Measurements from ENCODE around the gene SLC6A6. TPM values are rescaled to one million over a fixed set of nuclear protein-coding genes. Genes with fewer than 3 reads are reported as not detected.

The SLC6A6 gene
- total RNA-seq, 2 experiments from 2014 or later, result 27.8 to 31.2 TPM

GRCh38 chr3:14503033-14503705 is 100.8 kb downstream of the SLC6A6 start:
- Mint-ChIP-seq H3K36me3 (ENCODE audit: low read depth) (no peaks in the 10 kb centered on the region), H3K4me3 (no peak overlapping the region), H3K27me3 (no peaks in the 10 kb centered on the region), H3K4me1 (ENCODE audit: low read depth) (peaks cover under 1% of the 10 kb centered on the region), H3K27ac (no peak overlapping the region), H3K9me3 (peaks cover 11% of the 10 kb centered on the region)
- DNase-seq (no peak), ATAC-seq (ENCODE audit: poor library complexity) (no peak)
- Histone ChIP-seq H3K27me3 (ENCODE audit: control insufficient read depth in 1 of 2, insufficient read depth in 2 of 2, low read length in 2 of 2) (no peaks in the 10 kb centered on the region), H3K4me1 (ENCODE audit: insufficient read depth, low read length) (no peaks in the 10 kb centered on the region), H3K9me3 (ENCODE audit: control insufficient read depth in 1 of 2, insufficient read depth in 1 of 2, low read length in 2 of 2) (peaks cover 11 to 14% of the 10 kb centered on the region in 2 experiments), H3K36me3 (ENCODE audit: insufficient read depth, low read length) (no peaks in the 10 kb centered on the region), H3K4me3 (ENCODE audit: low read length) (no peak overlapping the region), H3K27ac (ENCODE audit: low read depth in 1 of 2, low read length in 2 of 2) (no peak overlapping the region)
- CTCF ChIA-PET, result no interaction called here
- TF ChIP-seq CTCF (IDR thresholded peaks at IDR 0.05), result no peak
- POLR2A ChIA-PET, result no interaction called here
- intact Hi-C loops (cut with DNase I, micrococcal nuclease), result no loop called here

GRCh38 chr3:14503706-14504065 is 101.3 kb downstream of the SLC6A6 start:
- ChIA-PET POLR2A (no interaction called here), CTCF (no interaction called here)
- H3K27me3 Mint-ChIP-seq, result no peaks in the 10 kb centered on the region
- H3K4me3 ChIP-seq (ENCODE audit: low read length), result no peak overlapping the region
- peaks cover 11% of the 10 kb centered on the region for H3K9me3 Mint-ChIP-seq
- H3K27me3 ChIP-seq (ENCODE audit: control insufficient read depth in 1 of 2, insufficient read depth in 2 of 2, low read length in 2 of 2), result no peaks in the 10 kb centered on the region
- peaks cover 11 to 14% of the 10 kb centered on the region in 2 experiments for H3K9me3 ChIP-seq (ENCODE audit: control insufficient read depth in 1 of 2, insufficient read depth in 1 of 2, low read length in 2 of 2)
- ATAC-seq (ENCODE audit: poor library complexity), result no peak
- TF ChIP-seq CTCF (IDR thresholded peaks at IDR 0.05), result no peak
- H3K36me3 ChIP-seq (ENCODE audit: insufficient read depth, low read length), result no peaks in the 10 kb centered on the region
- no peak overlapping the region for H3K4me3 Mint-ChIP-seq
- H3K4me1 ChIP-seq (ENCODE audit: insufficient read depth, low read length), result peaks cover under 1% of the 10 kb centered on the region
- no peak overlapping the region for H3K27ac Mint-ChIP-seq
- intact Hi-C loops (cut with DNase I, micrococcal nuclease), result no loop called here
- H3K36me3 Mint-ChIP-seq (ENCODE audit: low read depth), result no peaks in the 10 kb centered on the region
- H3K4me1 Mint-ChIP-seq (ENCODE audit: low read depth), result peaks cover 5% of the 10 kb centered on the region
- no peak overlapping the region for H3K27ac ChIP-seq (ENCODE audit: low read depth in 1 of 2, low read length in 2 of 2)
- no peak for DNase-seq

GRCh38 chr3:14505001-14505802 is 102.8 kb downstream of the SLC6A6 start:
- CTCF ChIA-PET, result no interaction called here
- H3K36me3 ChIP-seq (ENCODE audit: insufficient read depth, low read length), result no peaks in the 10 kb centered on the region
- no peak overlapping the region for H3K4me3 ChIP-seq (ENCODE audit: low read length)
- no peak for TF ChIP-seq CTCF (IDR thresholded peaks at IDR 0.05)
- POLR2A ChIA-PET, result no interaction called here
- ATAC-seq (ENCODE audit: poor library complexity), result no peak
- Mint-ChIP-seq H3K36me3 (ENCODE audit: low read depth) (no peaks in the 10 kb centered on the region), H3K27ac (no peak overlapping the region), H3K27me3 (no peaks in the 10 kb centered on the region), H3K4me1 (ENCODE audit: low read depth) (peaks cover 5% of the 10 kb centered on the region), H3K4me3 (no peak overlapping the region), H3K9me3 (peaks cover 9% of the 10 kb centered on the region)
- H3K27ac ChIP-seq (ENCODE audit: low read depth in 1 of 2, low read length in 2 of 2), result no peak overlapping the region
- H3K9me3 ChIP-seq (ENCODE audit: control insufficient read depth in 1 of 2, insufficient read depth in 1 of 2, low read length in 2 of 2), result peaks cover 9 to 11% of the 10 kb centered on the region in 2 experiments
- no peaks in the 10 kb centered on the region for H3K27me3 ChIP-seq (ENCODE audit: control insufficient read depth in 1 of 2, insufficient read depth in 2 of 2, low read length in 2 of 2)
- DNase-seq, result peak in 1 of 14 experiments; percentile 31
- H3K4me1 ChIP-seq (ENCODE audit: insufficient read depth, low read length), result peaks cover 5% of the 10 kb centered on the region
- intact Hi-C loops (cut with DNase I, micrococcal nuclease), result loop anchor here in 1 of 2 experiments (5.0 kb wide), 1 partner anchor 417 kb away; no protein-coding TSS in a partner anchor

All from CD4-positive, alpha-beta T cell (primary cell).